ENCODE results near the gene AIG1. TPM values are rescaled to one million over a fixed set of nuclear protein-coding genes. Genes with fewer than 3 reads are reported as not detected.
"Not testable (repeated sequence)": the region's sequence is repeated elsewhere in the genome, so short reads cannot be mapped to it uniquely, and the experiment has no call there.

Gene AIG1
- total and polyA plus RNA-seq, 4 donors, result 19.9 to 31.7 (median 27.3) TPM

GRCh38 chr6:143299253-143300166 is 238.8 kb downstream of the AIG1 start:
- Histone ChIP-seq H3K4me1 (ENCODE audit: control insufficient read depth in 5 of 5, insufficient read depth in 5 of 5, low read length in 5 of 5) (peaks cover 0 to 5% (median 0%) of the 10 kb centered on the region in 5 donors), H3K9ac (ENCODE audit: insufficient read depth in 1 of 2, low read length in 2 of 2) (no peak overlapping the region), H3K36me3 (ENCODE audit: control insufficient read depth in 4 of 4, insufficient read depth in 4 of 4, low read length in 4 of 4) (no peaks in the 10 kb centered on the region), H3K27ac (ENCODE audit: low read depth in 1 of 2, low read length in 1 of 2) (no peak overlapping the region), H3K27me3 (ENCODE audit: control insufficient read depth in 3 of 3, insufficient read depth in 3 of 3, low read length in 2 of 3) (no peaks in the 10 kb centered on the region), H3K9me3 (ENCODE audit: control insufficient read depth in 4 of 4, insufficient read depth in 3 of 4, low read length in 3 of 4) (no peaks in the 10 kb centered on the region), H3K4me3 (no peak overlapping the region)
- ATAC-seq (ENCODE audit: insufficient read depth, low FRiP score) (no peak), DNase-seq (no peak)
- TF ChIP-seq CTCF (IDR thresholded peaks at IDR 0.05; ENCODE audit: control extremely low read depth, extremely low read depth), result no peak
- 91 to 93% methylated on average over 6 of the region's 6 CpGs for WGBS, 2 donors

GRCh38 chr6:143301188-143301587 is 240.5 kb downstream of the AIG1 start:
- DNase-seq, result no peak
- H3K27ac ChIP-seq (ENCODE audit: low read depth in 1 of 2, low read length in 1 of 2), result no peak overlapping the region
- peaks cover 0 to 5% (median 0%) of the 10 kb centered on the region in 5 donors for H3K4me1 ChIP-seq (ENCODE audit: control insufficient read depth in 5 of 5, insufficient read depth in 5 of 5, low read length in 5 of 5)
- WGBS, 2 donors, result 70 to 78% methylated on average over 4 of the region's 4 CpGs
- H3K9me3 ChIP-seq (ENCODE audit: control insufficient read depth in 4 of 4, insufficient read depth in 3 of 4, low read length in 3 of 4), result no peaks in the 10 kb centered on the region
- H3K36me3 ChIP-seq (ENCODE audit: control insufficient read depth in 4 of 4, insufficient read depth in 4 of 4, low read length in 4 of 4), result no peaks in the 10 kb centered on the region
- no peak overlapping the region for H3K4me3 ChIP-seq
- no peak for TF ChIP-seq CTCF (IDR thresholded peaks at IDR 0.05; ENCODE audit: control extremely low read depth, extremely low read depth)
- no peak for ATAC-seq (ENCODE audit: insufficient read depth, low FRiP score)
- H3K9ac ChIP-seq (ENCODE audit: insufficient read depth in 1 of 2, low read length in 2 of 2), result no peak overlapping the region
- H3K27me3 ChIP-seq (ENCODE audit: control insufficient read depth in 3 of 3, insufficient read depth in 3 of 3, low read length in 2 of 3), result no peaks in the 10 kb centered on the region

- H3K4me3 ChIP-seq; ATAC-seq (ENCODE audit: insufficient read depth, low FRiP score); H3K9ac ChIP-seq (ENCODE audit: insufficient read depth in 1 of 2, low read length in 2 of 2); H3K27me3 ChIP-seq (ENCODE audit: control insufficient read depth in 3 of 3, insufficient read depth in 3 of 3, low read length in 2 of 3); H3K4me1 ChIP-seq (ENCODE audit: control insufficient read depth in 5 of 5, insufficient read depth in 5 of 5, low read length in 5 of 5); H3K36me3 ChIP-seq (ENCODE audit: control insufficient read depth in 4 of 4, insufficient read depth in 4 of 4, low read length in 4 of 4); H3K9me3 ChIP-seq (ENCODE audit: control insufficient read depth in 4 of 4, insufficient read depth in 3 of 4, low read length in 3 of 4); DNase-seq; H3K27ac ChIP-seq (ENCODE audit: low read depth in 1 of 2, low read length in 1 of 2): not testable (repeated sequence)
- WGBS, 2 donors, result 98 to 100% methylated on average over 5 to 10 of the region's 10 CpGs
Observed at GRCh38 chr6:143307760-143308159, 247.1 kb downstream of the AIG1 start.

GRCh38 chr6:143313163-143313562 is 252.5 kb downstream of the AIG1 start:
- Histone ChIP-seq H3K27me3 (ENCODE audit: control insufficient read depth in 3 of 3, insufficient read depth in 3 of 3, low read length in 2 of 3) (no peaks in the 10 kb centered on the region), H3K4me1 (ENCODE audit: control insufficient read depth in 5 of 5, insufficient read depth in 5 of 5, low read length in 5 of 5) (no peaks in the 10 kb centered on the region), H3K4me3 (no peak overlapping the region), H3K27ac (ENCODE audit: low read depth in 1 of 2, low read length in 1 of 2) (no peak overlapping the region), H3K9me3 (ENCODE audit: control insufficient read depth in 4 of 4, insufficient read depth in 3 of 4, low read length in 3 of 4) (no peaks in the 10 kb centered on the region), H3K36me3 (ENCODE audit: control insufficient read depth in 4 of 4, insufficient read depth in 4 of 4, low read length in 4 of 4) (no peaks in the 10 kb centered on the region), H3K9ac (ENCODE audit: insufficient read depth in 1 of 2, low read length in 2 of 2) (no peak overlapping the region)
- ATAC-seq (ENCODE audit: insufficient read depth, low FRiP score), result no peak
- WGBS, 2 donors, result 97 to 98% methylated on average over 4 of the region's 4 CpGs
- TF ChIP-seq CTCF (IDR thresholded peaks at IDR 0.05; ENCODE audit: control extremely low read depth, extremely low read depth), result no peak
- DNase-seq, result no peak
